GM23338 (cell line): ENCODE results near the gene ADAMTSL4. TPM values are rescaled to one million over a fixed set of nuclear protein-coding genes. Genes with fewer than 3 reads are reported as not detected.
"Not testable (repeated sequence)": the region's sequence is repeated elsewhere in the genome, so short reads cannot be mapped to it uniquely, and the experiment has no call there.

ENCODE experiments used
- ATAC-seq: fragments of 200-7000 bp; cut with Tn5 transposase; 3 replicates; pipeline ENCODE4 v1.9.1; 2020
- DNase-seq: peaks from one replicate; pipeline ENCODE4 v3.0.0-alpha.2; 2015; ENCODE audit warnings: low spot score
- H2AFZ ChIP-seq: fragments of 200-600 bp; sonication (generic); 2 replicates; pipeline ENCODE4 v1.8.0; 2016; ENCODE audit warnings: antibody characterized with exemption, mild to moderate bottlenecking, moderate library complexity
- H3F3A ChIP-seq: fragments of 200-600 bp; sonication (generic); replicated peaks from 2 replicates; pipeline ENCODE4 v1.8.0; 2017; ENCODE audit warnings: antibody characterized with exemption, mixed run types, low read depth
- H3K27ac ChIP-seq: fragments of 200-600 bp; sonication (generic); 2 replicates; pipeline ENCODE4 v1.6.1; 2016; ENCODE audit warnings: low read depth
- H3K27me3 ChIP-seq: fragments of 200-600 bp; sonication (generic); 2 replicates; pipeline ENCODE4 v1.8.0; 2016; ENCODE audit warnings: mild to moderate bottlenecking, mixed run types, moderate library complexity; ENCODE audit not compliant: insufficient read depth
- H3K36me3 ChIP-seq: fragments of 200-600 bp; sonication (generic); 2 replicates; pipeline ENCODE4 v1.8.0; 2016; ENCODE audit warnings: mild to moderate bottlenecking; ENCODE audit not compliant: insufficient read depth
- H3K4me1 ChIP-seq: fragments of 200-600 bp; sonication (generic); 2 replicates; pipeline ENCODE4 v1.8.0; 2016; ENCODE audit warnings: mild to moderate bottlenecking, moderate library complexity; ENCODE audit not compliant: insufficient read depth
- H3K4me2 ChIP-seq: fragments of 200-600 bp; sonication (generic); 2 replicates; pipeline ENCODE4 v1.7.1; 2017; ENCODE audit warnings: mixed run types
- H3K4me3 ChIP-seq: fragments of 200-600 bp; sonication (generic); 2 replicates; pipeline ENCODE4 v1.6.1; 2016; ENCODE audit warnings: mixed run types
- H3K79me2 ChIP-seq: fragments of 200-600 bp; sonication (generic); replicated peaks from 2 replicates; pipeline ENCODE4 v1.8.0; 2017; ENCODE audit warnings: mild to moderate bottlenecking; ENCODE audit not compliant: insufficient read depth
- H3K9me2 ChIP-seq: fragments of 200-600 bp; sonication (generic); 2 replicates; pipeline ENCODE4 v1.8.0; 2017; ENCODE audit not compliant: insufficient read depth
- H4K20me1 ChIP-seq: fragments of 200-600 bp; sonication (generic); replicated peaks from 2 replicates; pipeline ENCODE4 v1.8.0; 2017; ENCODE audit warnings: mild to moderate bottlenecking; ENCODE audit not compliant: insufficient read depth
- H3K27ac Mint-ChIP-seq: 2 replicates; pipeline ENCODE4 v1.8.0; 2020; ENCODE audit warnings: inconsistent platforms, mild to moderate bottlenecking, moderate library complexity, mixed read lengths
- H3K27me3 Mint-ChIP-seq: 3 replicates; pipeline ENCODE4 v1.8.0; 2022; ENCODE audit warnings: low read depth, mild to moderate bottlenecking, moderate library complexity, mixed read lengths, inconsistent platforms; ENCODE audit not compliant: insufficient read depth, poor library complexity
- H3K36me3 Mint-ChIP-seq: 3 replicates; pipeline ENCODE4 v1.8.0; 2021; ENCODE audit warnings: low read depth, mild to moderate bottlenecking, inconsistent platforms, moderate library complexity, mixed read lengths
- H3K4me1 Mint-ChIP-seq: 3 replicates; pipeline ENCODE4 v1.8.0; 2020; ENCODE audit warnings: mild to moderate bottlenecking, inconsistent platforms, mixed read lengths
- H3K4me3 Mint-ChIP-seq: 3 replicates; pipeline ENCODE4 v1.8.0; 2021; ENCODE audit warnings: moderate library complexity, mild to moderate bottlenecking, inconsistent platforms, mixed read lengths
- H3K9me3 Mint-ChIP-seq: 3 replicates; pipeline ENCODE4 v1.8.0; 2020; ENCODE audit warnings: moderate library complexity, mild to moderate bottlenecking, inconsistent platforms, mixed read lengths
- ETS1 ChIP-seq: IDR thresholded peaks from 2 replicates; pipeline ENCODE4 v1.6.1; 2016; ENCODE audit warnings: antibody characterized with exemption
- EZH2phosphoT487 ChIP-seq: fragments of 200-600 bp; sonication (generic); IDR thresholded peaks from one replicate; pipeline ENCODE4 v1.8.1; 2018; ENCODE audit warnings: antibody characterized with exemption; ENCODE audit not compliant: unreplicated experiment
- POLR2AphosphoS5 ChIP-seq: IDR thresholded peaks from 2 replicates; pipeline ENCODE4 v1.6.1; 2016; ENCODE audit warnings: antibody characterized with exemption, low read depth
- ZNF331 ChIP-seq: fragments of 250-450 bp; sonication (Bioruptor Pico); IDR thresholded peaks from 2 replicates; pipeline ENCODE4 v1.5.0; 2020; ENCODE audit warnings: low read depth, mild to moderate bottlenecking, moderate library complexity
- ZNF462 ChIP-seq: fragments of 250-450 bp; sonication (Bioruptor Pico); IDR thresholded peaks from 2 replicates; pipeline ENCODE4 v1.5.0; 2020; ENCODE audit warnings: mild to moderate bottlenecking, moderate library complexity
- polyA plus RNA-seq: library from polyadenylated mRNA; unstranded; fragments of >200 nt; fragmentation: Nextera tagmentation; extraction: Ambion mirVana; gene quantifications from 2 replicates; pipeline ENCODE4 v1.2.1, GENCODE V29; 2016
- total RNA-seq: library from RNA; depleted of rRNA; stranded (reverse); fragments of >200 nt; shearing (Covaris generic); gene quantifications from 2 replicates; pipeline ENCODE4 v1.2.3, GENCODE V29; 2014

Gene ADAMTSL4
- total and polyA plus RNA-seq, 2 experiments from 2014 or later = 5.3 to 5.8 TPM

- TF ChIP-seq ETS1 = no peak
- no peak for TF ChIP-seq ZNF331 (CRISPR knock-in tag)
- no peak for TF ChIP-seq POLR2AphosphoS5
- TF ChIP-seq ZNF462 (CRISPR knock-in tag) = no peak
- TF ChIP-seq EZH2phosphoT487 = no peak
Measured at GRCh38 chr1:150564051-150564991, 15.1 kb downstream of the ADAMTSL4 start (continued).

GRCh38 chr1:150565240-150565991 is 16.2 kb downstream of the ADAMTSL4 start:
- ATAC-seq, H3K27me3 ChIP-seq, H4K20me1 ChIP-seq, H3K4me3 ChIP-seq, H3K9me2 ChIP-seq, H3K36me3 ChIP-seq, H2AFZ ChIP-seq, DNase-seq, H3K4me2 ChIP-seq, H3K9me3 Mint-ChIP-seq, H3K4me3 Mint-ChIP-seq: not testable (repeated sequence)
- Histone ChIP-seq H3K27ac (peak overlapping the region; percentile 99; the same call in 1 of the 2 replicates), H3F3A (peaks cover 27% of the 10 kb centered on the region), H3K79me2 (peaks cover 41% of the 10 kb centered on the region), H3K4me1 (peaks cover 50% of the 10 kb centered on the region)
- H3K4me1 Mint-ChIP-seq = peaks cover 74% of the 10 kb centered on the region
- H3K27me3 Mint-ChIP-seq = peaks cover 52% of the 10 kb centered on the region
- peak overlapping the region; percentile 90 for H3K27ac Mint-ChIP-seq
- H3K36me3 Mint-ChIP-seq = peaks cover 11% of the 10 kb centered on the region; the same call in 2 of the 3 replicates
